Transverse colon (tissue), 4 donors: ENCODE measurements around the gene LRP1B. TPM values are rescaled to one million over a fixed set of nuclear protein-coding genes. Genes with fewer than 3 reads are reported as not detected.

Source experiments
- DNase-seq: peaks from one replicate; pipeline ENCODE4 v3.0.0-alpha.2; 2019
- H3K27ac ChIP-seq, 4 donors: fragments of 200-600 bp; sonication (generic); 2 replicates each; pipeline ENCODE4 v1.5.1; 2016 to 2018; ENCODE audit warnings: inconsistent platforms in 4 of 4
- H3K27me3 ChIP-seq: fragments of 200-600 bp; sonication (generic); 2 replicates; pipeline ENCODE4 v1.5.1; 2017; ENCODE audit warnings: inconsistent platforms
- H3K36me3 ChIP-seq, 4 donors: fragments of 200-600 bp; sonication (generic); 2 replicates each; pipeline ENCODE4 v1.5.1; 2017 to 2019; ENCODE audit warnings: inconsistent platforms in 4 of 4
- H3K4me1 ChIP-seq, 4 donors: fragments of 200-600 bp; sonication (generic); 2 replicates each; pipeline ENCODE4 v1.5.1; 2017 to 2020; ENCODE audit warnings: inconsistent platforms in 4 of 4
- H3K4me3 ChIP-seq, 4 donors: fragments of 200-600 bp; sonication (generic); 1 replicate in 1 of 4; 2 replicates in 3 of 4; pipeline versions ENCODE4 v1.5.1 to v1.6.1; 2017 to 2019; ENCODE audit warnings: inconsistent platforms in 4 of 4
- H3K9me3 ChIP-seq, 2 donors: fragments of 200-600 bp; sonication (generic); 2 replicates each; pipeline ENCODE4 v1.5.1; 2017 to 2019; ENCODE audit warnings: inconsistent platforms in 2 of 2
- EP300 ChIP-seq: sonication (generic); formaldehyde crosslinking; IDR thresholded peaks from one replicate; pipeline ENCODE4 v1.6.1; 2017; ENCODE audit warnings: antibody characterized with exemption, low read depth
- POLR2A ChIP-seq: fragments of 450-650 bp; IDR thresholded peaks from one replicate; pipeline ENCODE4 v1.6.1; 2016; ENCODE audit warnings: antibody characterized with exemption, mild to moderate bottlenecking, moderate library complexity
- POLR2AphosphoS5 ChIP-seq, 3 donors: sonication (generic); formaldehyde crosslinking; IDR thresholded peaks; one replicate each; pipeline ENCODE4 v1.6.1; 2016; ENCODE audit warnings: antibody characterized with exemption in 3 of 3
- WGBS, 2 donors: methylation state at CpG; one replicate each; pipeline ENCODE4 v1.1.5; 2018; ENCODE audit warnings: low coverage in 1 of 2; 5-methylcytosine and 5-hydroxymethylcytosine counted together
- in situ Hi-C, 4 donors: fragments of 200-750 bp; cut with MboI; loops; one replicate each; pipeline versions ENCODE4 v1.15.0 to v1.15.1; 2017; ENCODE audit warnings: low sequenced_read_pairs in 3 of 4, low pct_ligation_motif_present in 1 of 4, low pct_unique_long_range_greater_than_20kb in 1 of 4
- intact Hi-C: fragments of 100-400 bp; cut with DNase I; formaldehyde crosslinking; loops from one replicate; pipeline ENCODE4 v1.15.1; 2023; ENCODE audit warnings: low total_unique reads
- total RNA-seq, 4 donors: library from RNA; depleted of rRNA; stranded (reverse); fragments of >200 nt; gene quantifications; one replicate each; pipeline ENCODE4 v1.1.0, GENCODE V29; 2016
- TF ChIP-seq, protein P1 (sequence below), 5 experiments: fragments of 200-600 bp in 3 of 5; fragments of 450-650 bp in 2 of 5; sonication (generic) in 3 of 5; IDR thresholded peaks; 1 replicate in 2 of 5; 2 replicates in 3 of 5; pipeline ENCODE4 v1.5.1; 2016 to 2017; ENCODE audit warnings: antibody characterized with exemption in 5 of 5, inconsistent platforms in 3 of 5, mild to moderate bottlenecking in 2 of 5, moderate library complexity in 1 of 5

LRP1B gene
- total RNA-seq, 4 donors from 2014 or later, result 0.48 to 5.4 (median 0.82) TPM; not detected in 1

DNA sequence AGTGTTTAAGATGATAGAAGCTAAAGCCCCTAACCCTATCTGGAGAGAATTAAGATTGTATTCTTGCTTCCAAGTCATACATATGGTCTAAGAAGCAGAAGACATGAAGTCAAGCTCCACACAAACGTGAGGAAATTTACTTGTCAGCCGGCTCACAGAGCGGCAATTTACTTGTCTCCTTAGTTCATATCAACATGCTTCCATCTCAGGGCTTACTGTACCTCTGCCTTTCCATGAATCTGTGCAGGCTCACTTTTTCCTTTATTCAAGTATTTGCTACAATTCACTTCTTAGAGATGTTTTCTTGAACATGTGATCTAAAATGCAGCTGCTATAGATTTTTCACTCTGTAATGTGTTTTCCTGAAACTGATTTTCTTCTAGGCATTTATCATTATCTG lies 1386.4 kb downstream of the LRP1B start:
- Histone ChIP-seq H3K4me1 (no peaks in the 10 kb centered on the region), H3K4me3 (no peak overlapping the region), H3K36me3 (no peaks in the 10 kb centered on the region), H3K27me3 (no peaks in the 10 kb centered on the region), H3K9me3 (no peaks in the 10 kb centered on the region), H3K27ac (no peak overlapping the region)
- in situ Hi-C loops (no loop called here), intact Hi-C loops (no loop called here)
- 75 to 82% methylated on average over 3 of the region's 3 CpGs for WGBS, 2 donors
- no peak for DNase-seq
- TF ChIP-seq, protein P1, sequence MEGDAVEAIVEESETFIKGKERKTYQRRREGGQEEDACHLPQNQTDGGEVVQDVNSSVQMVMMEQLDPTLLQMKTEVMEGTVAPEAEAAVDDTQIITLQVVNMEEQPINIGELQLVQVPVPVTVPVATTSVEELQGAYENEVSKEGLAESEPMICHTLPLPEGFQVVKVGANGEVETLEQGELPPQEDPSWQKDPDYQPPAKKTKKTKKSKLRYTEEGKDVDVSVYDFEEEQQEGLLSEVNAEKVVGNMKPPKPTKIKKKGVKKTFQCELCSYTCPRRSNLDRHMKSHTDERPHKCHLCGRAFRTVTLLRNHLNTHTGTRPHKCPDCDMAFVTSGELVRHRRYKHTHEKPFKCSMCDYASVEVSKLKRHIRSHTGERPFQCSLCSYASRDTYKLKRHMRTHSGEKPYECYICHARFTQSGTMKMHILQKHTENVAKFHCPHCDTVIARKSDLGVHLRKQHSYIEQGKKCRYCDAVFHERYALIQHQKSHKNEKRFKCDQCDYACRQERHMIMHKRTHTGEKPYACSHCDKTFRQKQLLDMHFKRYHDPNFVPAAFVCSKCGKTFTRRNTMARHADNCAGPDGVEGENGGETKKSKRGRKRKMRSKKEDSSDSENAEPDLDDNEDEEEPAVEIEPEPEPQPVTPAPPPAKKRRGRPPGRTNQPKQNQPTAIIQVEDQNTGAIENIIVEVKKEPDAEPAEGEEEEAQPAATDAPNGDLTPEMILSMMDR (IDR thresholded peaks at IDR 0.05), result no peak
- TF ChIP-seq POLR2AphosphoS5 (IDR thresholded peaks at IDR 0.05), result no peak
- TF ChIP-seq POLR2A, result no peak
- no peak for TF ChIP-seq EP300

GRCh38 chr2:140737006-140737405 lies 1393.8 kb downstream of the LRP1B start:
- no peak overlapping the region for H3K27ac ChIP-seq
- H3K9me3 ChIP-seq, result no peaks in the 10 kb centered on the region
- in situ Hi-C loops (no loop called here), intact Hi-C loops (no loop called here)
- H3K27me3 ChIP-seq, result no peaks in the 10 kb centered on the region
- no peak overlapping the region for H3K4me3 ChIP-seq
- TF ChIP-seq EP300 (no peak), POLR2AphosphoS5 (IDR thresholded peaks at IDR 0.05) (no peak)
- TF ChIP-seq, protein P1 (IDR thresholded peaks at IDR 0.05), result no peak
- WGBS, 2 donors, result 89% methylated on average over 1 of the region's 1 CpG; no CpG with 5 or more reads in 1 of the 2 donors
- DNase-seq, result no peak
- no peaks in the 10 kb centered on the region for H3K36me3 ChIP-seq
- H3K4me1 ChIP-seq, result no peaks in the 10 kb centered on the region

GRCh38 chr2:140734992-140735391 lies 1395.8 kb downstream of the LRP1B start:
- Histone ChIP-seq H3K27ac (no peak overlapping the region), H3K9me3 (no peaks in the 10 kb centered on the region), H3K4me1 (no peaks in the 10 kb centered on the region), H3K4me3 (no peak overlapping the region), H3K36me3 (no peaks in the 10 kb centered on the region), H3K27me3 (no peaks in the 10 kb centered on the region)
- WGBS, 2 donors, result 50 to 61% methylated on average over 3 of the region's 3 CpGs
- TF ChIP-seq EP300, result no peak
- TF ChIP-seq, protein P1 (IDR thresholded peaks at IDR 0.05), result no peak
- no peak for TF ChIP-seq POLR2A
- TF ChIP-seq POLR2AphosphoS5 (IDR thresholded peaks at IDR 0.05), result no peak
- DNase-seq, result no peak
- in situ Hi-C loops, result no loop called here
- intact Hi-C loops, result no loop called here

- intact Hi-C loops (no loop called here), in situ Hi-C loops (no loop called here)
- no peak for TF ChIP-seq POLR2AphosphoS5 (IDR thresholded peaks at IDR 0.05)
- TF ChIP-seq, protein P1 (IDR thresholded peaks at IDR 0.05), result no peak
- WGBS, 2 donors, result 67 to 68% methylated on average over 1 of the region's 1 CpG
- H3K27me3 ChIP-seq, result no peaks in the 10 kb centered on the region
- no peak for DNase-seq
- no peak overlapping the region for H3K27ac ChIP-seq
- no peak overlapping the region for H3K4me3 ChIP-seq
- no peaks in the 10 kb centered on the region for H3K4me1 ChIP-seq
- H3K36me3 ChIP-seq, result no peaks in the 10 kb centered on the region
- no peaks in the 10 kb centered on the region for H3K9me3 ChIP-seq
Measured at GRCh38 chr2:140718999-140719398, 1411.8 kb downstream of the LRP1B start.
